Pancreas (tissue), 10 donors: ENCODE measurements around the gene DNMT3A. TPM values are rescaled to one million over a fixed set of nuclear protein-coding genes. Genes with fewer than 3 reads are reported as not detected.

Experiments
- ATAC-seq, 4 donors: fragments of 200-7000 bp; cut with Tn5 transposase; one replicate each; pipeline versions ENCODE4 v1.8.0 to v1.9.1; 2020; ENCODE audit warnings: mild to moderate bottlenecking in 4 of 4, moderate library complexity in 4 of 4
- DNase-seq, 6 donors: peaks; one replicate each; pipeline ENCODE4 v3.0.0-alpha.2; 2020
- FAIRE-seq: peaks from 2 replicates; lab custom pipeline; 2012; peaks lifted over from hg19 to GRCh38; lab: Jason Lieb, UNC
- H3K27ac ChIP-seq, 4 donors: fragments of 200-600 bp; sonication (generic); 1 replicate in 3 of 4; 2 replicates in 1 of 4; pipeline versions ENCODE4 v1.5.0 to v1.8.0; 2020
- H3K27me3 ChIP-seq, 4 donors: fragments of 200-600 bp; one replicate each; pipeline ENCODE4 v1.8.0; 2021
- H3K36me3 ChIP-seq, 3 donors: fragments of 200-600 bp; sonication (generic) in 1 of 3; one replicate each; pipeline versions ENCODE4 v1.5.0 to v1.8.0; 2020 to 2021
- H3K4me1 ChIP-seq, 3 donors: fragments of 200-600 bp; one replicate each; pipeline ENCODE4 v1.8.0; 2021
- H3K4me3 ChIP-seq, 4 donors: fragments of 200-600 bp; sonication (generic) in 2 of 4; one replicate each; pipeline versions ENCODE4 v1.5.0 to v1.8.0; 2020 to 2021
- H3K9me3 ChIP-seq, 4 donors: fragments of 200-600 bp; one replicate each; pipeline ENCODE4 v1.8.0; 2021
- WGBS, 2 donors: extraction: QIAGEN DNeasy Blood & Tissue Kit; methylation state at CpG; one replicate each; pipeline ENCODE4 v1.1.7; 2013; 5-methylcytosine and 5-hydroxymethylcytosine counted together
- intact Hi-C, 3 donors: fragments of 100-400 bp; cut with DNase I; formaldehyde crosslinking; loops; one replicate each; pipeline versions ENCODE4 v1.11.1 to v1.14.2; 2022
- polyA plus RNA-seq, 2 donors: library from polyadenylated mRNA; stranded (reverse); fragments of 200-250 nt; gene quantifications; one replicate each; pipeline ENCODE4 v1.2.3, GENCODE V29; 2013
- total RNA-seq, 6 donors: library from RNA; stranded (reverse); fragmentation: NEBNext Ultra II Directional in 4 of 6; extraction: Animal tissue kit (Norgen Biotek cat#: 25700) in 4 of 6; gene quantifications; one replicate each; pipeline versions ENCODE4 v1.2.1 to v1.2.4, GENCODE V29; 2021 to 2023
- TF ChIP-seq, protein P1 (sequence below), 4 donors: fragments of 200-600 bp; sonication (generic) in 3 of 4; IDR thresholded peaks; one replicate each; pipeline versions ENCODE4 v1.5.0 to v1.8.0; 2021; ENCODE audit warnings: antibody characterized with exemption in 4 of 4
- donor health status: healthy with polysubstance abuse.
- donor health status: DM: no; HTN: no; CAD: no; lungs with moderate emphysema.
- donor health status: DM: no; HTN: no; CAD: no.
- donor health status: control.
- donor health status: control.
- donor health status: Bipolar disorder and iron deficiency.
- donor health status: DM: yes; HTN: yes; CAD: no.
- donor health status: DM: no; HTN: no; CAD: no.
- donor health status: DM: no; HTN: no; CAD: no.
- donor health status: DM: yes; HTN: yes; CAD: no.

DNMT3A gene
- total and polyA plus RNA-seq, 8 donors: 10.3 to 30.9 (median 17.5) TPM

DNA sequence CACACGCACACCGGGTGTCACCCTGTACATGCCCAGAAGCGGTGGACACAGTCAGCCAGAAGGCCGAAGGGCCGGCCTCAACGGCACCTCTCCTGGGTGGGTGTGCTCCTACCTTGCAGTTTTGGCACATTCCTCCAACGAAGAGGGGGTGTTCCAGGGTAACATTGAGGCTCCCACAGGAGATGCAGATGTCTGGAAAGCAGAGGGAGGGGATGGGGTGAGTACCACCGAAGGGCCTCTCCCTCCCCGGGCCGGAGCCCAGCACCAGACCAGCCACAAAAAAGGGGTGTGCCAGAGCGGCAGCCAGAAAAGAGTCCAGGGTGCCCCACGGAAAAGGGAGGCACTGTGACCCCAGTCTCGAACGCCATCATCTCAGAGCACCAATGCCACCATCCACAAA, 96.6 kb downstream of the DNMT3A start:
- Histone ChIP-seq H3K4me1 (no peaks in the 10 kb centered on the region), H3K27ac (no peak overlapping the region), H3K36me3 (peaks cover 4 to 77% (median 32%) of the 10 kb centered on the region in 3 donors), H3K9me3 (no peaks in the 10 kb centered on the region), H3K4me3 (no peak overlapping the region), H3K27me3 (no peaks in the 10 kb centered on the region)
- intact Hi-C loops: no loop called here
- TF ChIP-seq, protein P1, sequence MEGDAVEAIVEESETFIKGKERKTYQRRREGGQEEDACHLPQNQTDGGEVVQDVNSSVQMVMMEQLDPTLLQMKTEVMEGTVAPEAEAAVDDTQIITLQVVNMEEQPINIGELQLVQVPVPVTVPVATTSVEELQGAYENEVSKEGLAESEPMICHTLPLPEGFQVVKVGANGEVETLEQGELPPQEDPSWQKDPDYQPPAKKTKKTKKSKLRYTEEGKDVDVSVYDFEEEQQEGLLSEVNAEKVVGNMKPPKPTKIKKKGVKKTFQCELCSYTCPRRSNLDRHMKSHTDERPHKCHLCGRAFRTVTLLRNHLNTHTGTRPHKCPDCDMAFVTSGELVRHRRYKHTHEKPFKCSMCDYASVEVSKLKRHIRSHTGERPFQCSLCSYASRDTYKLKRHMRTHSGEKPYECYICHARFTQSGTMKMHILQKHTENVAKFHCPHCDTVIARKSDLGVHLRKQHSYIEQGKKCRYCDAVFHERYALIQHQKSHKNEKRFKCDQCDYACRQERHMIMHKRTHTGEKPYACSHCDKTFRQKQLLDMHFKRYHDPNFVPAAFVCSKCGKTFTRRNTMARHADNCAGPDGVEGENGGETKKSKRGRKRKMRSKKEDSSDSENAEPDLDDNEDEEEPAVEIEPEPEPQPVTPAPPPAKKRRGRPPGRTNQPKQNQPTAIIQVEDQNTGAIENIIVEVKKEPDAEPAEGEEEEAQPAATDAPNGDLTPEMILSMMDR (IDR thresholded peaks at IDR 0.05): no peak
- WGBS, 2 donors: 89 to 92% methylated on average over 14 of the region's 14 CpGs
- FAIRE-seq (no peak), DNase-seq (no peak), ATAC-seq (no peak)

DNA sequence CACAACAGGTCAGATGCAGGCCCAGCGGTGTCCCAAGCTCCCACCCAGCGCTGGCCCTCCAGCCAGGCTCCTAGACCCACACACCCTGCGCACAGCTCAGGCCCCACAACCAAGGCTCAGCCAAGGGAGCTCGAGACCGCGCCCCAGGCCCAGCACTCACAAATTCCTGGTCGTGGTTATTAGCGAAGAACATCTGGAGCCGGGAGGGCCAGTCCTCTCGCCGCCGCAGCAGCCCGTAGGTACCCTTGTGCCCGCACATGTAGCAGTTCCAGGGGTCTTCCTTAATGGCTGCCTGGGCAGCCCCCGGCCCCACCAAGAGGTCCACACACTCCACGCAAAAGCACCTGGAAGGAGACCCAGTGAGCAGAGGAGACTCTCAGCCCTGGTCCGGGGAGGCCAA, 97.7 kb downstream of the DNMT3A start:
- FAIRE-seq (no peak), DNase-seq (no peak), ATAC-seq (no peak)
- no peak overlapping the region for H3K27ac ChIP-seq
- 96% methylated on average over 17 of the region's 17 CpGs for WGBS, 2 donors
- peaks cover 6 to 88% (median 36%) of the 10 kb centered on the region in 3 donors for H3K36me3 ChIP-seq
- H3K9me3 ChIP-seq: no peaks in the 10 kb centered on the region
- no peaks in the 10 kb centered on the region for H3K4me1 ChIP-seq
- H3K27me3 ChIP-seq: no peaks in the 10 kb centered on the region
- H3K4me3 ChIP-seq: no peak overlapping the region
- intact Hi-C loops: no loop called here
- TF ChIP-seq, protein P1 (IDR thresholded peaks at IDR 0.05): no peak

DNA sequence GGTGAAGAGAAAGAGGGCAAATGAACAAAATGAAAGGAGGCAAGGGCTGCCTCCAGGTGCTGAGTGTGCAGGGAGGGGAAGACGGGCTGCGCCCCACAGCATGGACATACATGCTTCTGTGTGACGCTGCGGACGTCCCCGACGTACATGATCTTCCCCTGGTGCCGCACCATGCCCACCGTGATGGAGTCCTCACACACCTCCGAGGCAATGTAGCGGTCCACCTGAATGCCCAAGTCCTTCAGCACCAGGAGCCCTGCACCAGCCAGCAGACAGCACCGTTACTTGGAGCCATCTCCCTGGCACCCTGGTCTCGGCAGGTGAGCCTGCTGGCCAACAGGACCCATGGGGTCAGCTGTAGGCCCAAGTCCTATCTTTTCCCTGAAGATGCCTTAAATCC, 100.3 kb downstream of the DNMT3A start:
- 97 to 98% methylated on average over 9 to 13 of the region's 13 CpGs for WGBS, 2 donors
- no peak for DNase-seq
- intact Hi-C loops: no loop called here
- ATAC-seq: no peak
- TF ChIP-seq, protein P1 (IDR thresholded peaks at IDR 0.05): no peak
- no peak for FAIRE-seq
- Histone ChIP-seq H3K9me3 (no peaks in the 10 kb centered on the region), H3K4me3 (no peak overlapping the region), H3K4me1 (no peaks in the 10 kb centered on the region), H3K27ac (no peak overlapping the region), H3K27me3 (no peaks in the 10 kb centered on the region), H3K36me3 (peaks cover 4 to 81% (median 29%) of the 10 kb centered on the region in 3 donors)

DNA sequence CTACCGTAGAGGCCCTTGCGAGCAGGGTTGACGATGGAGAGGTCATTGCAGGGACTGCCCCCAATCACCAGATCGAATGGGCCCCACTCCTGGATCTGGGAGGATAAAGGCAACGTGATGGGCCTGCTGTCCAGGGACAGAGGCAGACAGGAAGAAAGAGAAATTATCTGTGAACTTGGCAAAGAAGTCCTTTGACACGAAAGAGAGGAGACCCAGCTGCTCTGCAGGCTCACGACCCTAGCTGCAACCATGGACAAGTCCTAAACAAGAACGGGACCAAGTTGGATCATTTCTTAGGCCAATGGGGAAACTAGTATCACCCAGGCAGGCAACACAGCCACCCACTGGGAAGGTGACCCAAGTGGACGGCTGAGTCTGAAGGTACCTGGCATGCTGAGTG, 101.1 kb downstream of the DNMT3A start:
- peaks cover 3 to 76% (median 20%) of the 10 kb centered on the region in 3 donors for H3K36me3 ChIP-seq
- H3K27me3 ChIP-seq: no peaks in the 10 kb centered on the region
- WGBS, 2 donors: 78 to 84% methylated on average over 9 of the region's 9 CpGs
- intact Hi-C loops: no loop called here
- no peaks in the 10 kb centered on the region for H3K4me1 ChIP-seq
- ATAC-seq (no peak), DNase-seq (no peak), FAIRE-seq (no peak)
- TF ChIP-seq, protein P1 (IDR thresholded peaks at IDR 0.05): no peak
- H3K4me3 ChIP-seq: no peak overlapping the region
- H3K27ac ChIP-seq: no peak overlapping the region
- H3K9me3 ChIP-seq: no peaks in the 10 kb centered on the region

DNA sequence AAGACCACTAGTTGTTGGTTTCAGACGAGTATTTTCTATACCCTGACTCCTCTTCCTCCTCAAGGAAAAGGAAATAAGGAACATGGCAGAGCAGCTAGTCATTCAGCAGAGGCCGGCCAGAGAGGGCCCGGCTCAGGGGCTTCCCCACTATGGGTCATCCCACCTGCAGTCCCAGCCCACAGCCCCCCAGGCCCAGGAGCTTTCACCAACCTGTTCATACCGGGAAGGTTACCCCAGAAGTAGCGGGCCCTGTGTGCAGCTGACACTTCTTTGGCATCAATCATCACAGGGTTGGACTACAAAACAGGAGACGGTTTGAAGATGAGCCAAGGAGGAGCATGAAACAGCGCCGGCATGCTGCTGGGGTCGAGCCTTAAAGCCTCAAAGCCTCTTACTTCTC, 102.8 kb downstream of the DNMT3A start:
- H3K4me3 ChIP-seq: no peak overlapping the region
- H3K9me3 ChIP-seq: no peaks in the 10 kb centered on the region
- peaks cover 3 to 66% (median 12%) of the 10 kb centered on the region in 3 donors for H3K36me3 ChIP-seq
- ATAC-seq: no peak
- H3K27me3 ChIP-seq: no peaks in the 10 kb centered on the region
- TF ChIP-seq, protein P1 (IDR thresholded peaks at IDR 0.05): no peak
- 91 to 93% methylated on average over 9 of the region's 9 CpGs for WGBS, 2 donors
- intact Hi-C loops: no loop called here
- DNase-seq: no peak
- H3K4me1 ChIP-seq: no peaks in the 10 kb centered on the region
- H3K27ac ChIP-seq: no peak overlapping the region
- no peak for FAIRE-seq
